Activated gamma-delta T cell treated with anti-CD3 and anti-CD28 coated beads, Interleukin-2, amount 50 U/mL, for 16 hours (primary cell): ENCODE measurements around the gene PPFIA2.
"Not testable (repeated sequence)": the region's sequence is repeated elsewhere in the genome, so short reads cannot be mapped to it uniquely, and the experiment has no call there.

Source experiments
- DNase-seq: peaks from one replicate; pipeline ENCODE4 v3.0.0-alpha.2; 2020; ENCODE audit warnings: low read depth

The PPFIA2 gene

GRCh38 chr12:81668475-81668874, 90.7 kb downstream of the PPFIA2 start:
- DNase-seq: no peak

- not testable (repeated sequence) for DNase-seq
Observed at GRCh38 chr12:81659310-81659709, 99.8 kb downstream of the PPFIA2 start.

GRCh38 chr12:81644503-81644902, 114.6 kb downstream of the PPFIA2 start:
- no peak for DNase-seq

- no peak for DNase-seq
Observed at GRCh38 chr12:81639196-81639595, 120.0 kb downstream of the PPFIA2 start.

- DNase-seq: no peak
Observed at GRCh38 chr12:81633127-81633526, 126.0 kb downstream of the PPFIA2 start.

- no peak for DNase-seq
Observed at GRCh38 chr12:81627336-81628189, 131.6 kb downstream of the PPFIA2 start.

- no peak for DNase-seq
Observed at GRCh38 chr12:81626406-81626805, 132.7 kb downstream of the PPFIA2 start.

GRCh38 chr12:81617915-81618314, 141.2 kb downstream of the PPFIA2 start:
- DNase-seq: no peak

- no peak for DNase-seq
Observed at GRCh38 chr12:81615026-81615588, 144.0 kb downstream of the PPFIA2 start.

GRCh38 chr12:81610955-81611889, 147.9 kb downstream of the PPFIA2 start:
- DNase-seq: no peak

- no peak for DNase-seq
Observed at GRCh38 chr12:81597928-81598604, 161.1 kb downstream of the PPFIA2 start.

- no peak for DNase-seq
Observed at GRCh38 chr12:81596558-81596957, 162.6 kb downstream of the PPFIA2 start.

GRCh38 chr12:81591256-81591655, 167.9 kb downstream of the PPFIA2 start:
- DNase-seq: no peak

- DNase-seq: not testable (repeated sequence)
Observed at GRCh38 chr12:81590703-81591102, 168.4 kb downstream of the PPFIA2 start.

GRCh38 chr12:81588235-81589008, 170.7 kb downstream of the PPFIA2 start:
- DNase-seq: no peak

GRCh38 chr12:81585787-81586186, 173.4 kb downstream of the PPFIA2 start:
- no peak for DNase-seq

GRCh38 chr12:81573228-81573627, 185.9 kb downstream of the PPFIA2 start:
- no peak for DNase-seq

- DNase-seq: no peak
Observed at GRCh38 chr12:81572411-81572810, 186.7 kb downstream of the PPFIA2 start.

- DNase-seq: no peak
Observed at GRCh38 chr12:81570234-81570633, 188.9 kb downstream of the PPFIA2 start.

GRCh38 chr12:81564237-81564636, 194.9 kb downstream of the PPFIA2 start:
- DNase-seq: no peak

- no peak for DNase-seq
Observed at GRCh38 chr12:81558031-81558430, 201.1 kb downstream of the PPFIA2 start.
